Small intestine (tissue), 7 donors: ENCODE results near the gene CTCF. TPM values are rescaled to one million over a fixed set of nuclear protein-coding genes. Genes with fewer than 3 reads are reported as not detected.

ENCODE experiments used
- DNase-seq, 2 donors: peaks; one replicate each; pipeline versions ENCODE4 v3.0.0 to v3.0.0-alpha.2; 2013
- FAIRE-seq: peaks from 2 replicates; lab custom pipeline; 2012; peaks lifted over from hg19 to GRCh38; lab: Jason Lieb, UNC
- H3K27ac ChIP-seq, 3 donors: one replicate each; pipeline ENCODE4 v1.5.1; 2013; ENCODE audit warnings: low read length in 2 of 3, mild to moderate bottlenecking in 2 of 3, control low read depth in 1 of 3, inconsistent platforms in 1 of 3, low read depth in 1 of 3, moderate library complexity in 1 of 3
- H3K27me3 ChIP-seq, 3 donors: one replicate each; pipeline ENCODE4 v1.6.1; 2013; ENCODE audit warnings: low read length in 3 of 3, inconsistent platforms in 1 of 3; ENCODE audit not compliant: control insufficient read depth in 3 of 3, insufficient read depth in 3 of 3
- H3K36me3 ChIP-seq, 3 donors: one replicate each; pipeline ENCODE4 v1.6.1; 2013; ENCODE audit warnings: low read length in 3 of 3, inconsistent platforms in 1 of 3, low read depth in 1 of 3, mild to moderate bottlenecking in 1 of 3, moderate library complexity in 1 of 3; ENCODE audit not compliant: control insufficient read depth in 3 of 3, insufficient read depth in 2 of 3
- H3K4me1 ChIP-seq, 3 donors: one replicate each; pipeline ENCODE4 v1.6.1; 2013; ENCODE audit warnings: low read length in 2 of 3, inconsistent platforms in 1 of 3, low read depth in 1 of 3, mild to moderate bottlenecking in 1 of 3, moderate library complexity in 1 of 3; ENCODE audit not compliant: control insufficient read depth in 3 of 3, insufficient read depth in 2 of 3
- H3K4me3 ChIP-seq, 3 donors: one replicate each; pipeline ENCODE4 v1.5.1; 2013; ENCODE audit warnings: low read length in 3 of 3, control low read depth in 1 of 3, inconsistent platforms in 1 of 3, low read depth in 1 of 3, mild to moderate bottlenecking in 1 of 3, moderate library complexity in 1 of 3
- H3K9me3 ChIP-seq, 2 donors: one replicate each; pipeline ENCODE4 v1.6.1; 2013; ENCODE audit warnings: low read depth in 1 of 2, low read length in 1 of 2; ENCODE audit not compliant: control insufficient read depth in 2 of 2, insufficient read depth in 1 of 2
- WGBS, 3 donors: extraction: QIAGEN DNeasy Blood & Tissue Kit; methylation state at CpG; one replicate each; pipeline ENCODE4 v1.1.7; 2013; 5-methylcytosine and 5-hydroxymethylcytosine counted together
- polyA plus RNA-seq, 4 donors: library from polyadenylated mRNA; stranded (reverse) in 3 of 4; unstranded in 1 of 4; fragments of 200-250 nt in 3 of 4; fragments of 120-200 nt in 1 of 4; gene quantifications; one replicate each; pipeline versions ENCODE4 v1.2.1 to v1.2.3, GENCODE V29; 2013
- donor health status: healthy with polysubstance abuse.
- donor health status: control.
- donor health status: control.
- donor health status: Bipolar disorder and iron deficiency.
- donor health status: healthy.

Gene CTCF
- polyA plus RNA-seq, 4 donors: 23.5 to 45.0 (median 24.2) TPM

DNA sequence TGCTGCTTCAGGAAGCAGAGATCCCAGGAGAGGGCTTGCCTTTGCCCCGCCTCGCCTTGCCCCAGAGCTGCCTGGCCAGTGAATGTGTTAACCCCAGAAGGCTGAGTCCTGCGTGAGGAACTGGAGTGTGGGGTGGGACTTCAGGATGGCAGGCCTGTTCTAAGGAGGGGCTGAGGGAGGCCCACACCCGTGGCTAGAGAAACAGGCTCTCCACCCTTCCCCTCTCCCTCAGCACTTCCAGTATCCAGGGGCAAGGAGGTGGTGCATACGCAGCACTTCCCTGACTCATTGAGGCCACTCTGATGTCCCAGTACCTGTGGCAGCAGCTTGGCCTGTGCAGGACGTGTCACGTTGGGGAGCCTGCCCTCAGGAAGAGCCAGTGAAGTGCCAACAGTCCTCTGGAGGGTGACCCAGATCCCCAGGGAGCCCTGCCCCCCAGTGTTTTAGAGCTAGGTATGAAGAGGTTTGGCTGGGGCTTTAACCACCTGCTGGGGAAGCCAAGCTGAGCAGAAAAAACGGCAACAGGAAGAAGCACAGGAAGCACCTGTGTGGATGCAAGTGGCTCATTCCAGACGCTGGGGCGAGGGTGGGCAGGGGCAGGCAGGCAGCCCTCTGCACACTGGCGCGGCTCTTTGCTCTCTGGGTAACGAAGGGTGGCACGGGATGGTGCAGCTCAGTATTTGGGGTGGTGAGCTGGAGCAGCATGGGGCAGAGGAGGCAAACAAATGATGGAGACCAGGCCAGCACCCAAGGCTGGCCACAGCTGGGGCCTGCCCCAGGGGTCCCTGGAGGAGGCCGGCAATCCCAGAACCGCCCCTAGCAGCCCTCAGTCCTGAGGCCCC lies 14.7 kb upstream of the CTCF start:
- Histone ChIP-seq H3K4me1 (peaks cover 0 to 3% (median 0%) of the 10 kb centered on the region in 3 donors), H3K27me3 (no peaks in the 10 kb centered on the region), H3K27ac (peak overlapping the region in 1 of 3 donors; percentile 39), H3K9me3 (no peaks in the 10 kb centered on the region), H3K36me3 (peaks cover 0 to 68% (median 0%) of the 10 kb centered on the region in 3 donors), H3K4me3 (no peak overlapping the region)
- no peak for DNase-seq
- FAIRE-seq: no peak
- 44 to 51% (median 50%) methylated on average over 16 of the region's 16 CpGs for WGBS, 3 donors

GRCh38 chr16:67548265-67549126 lies 13.8 kb upstream of the CTCF start:
- no peak for DNase-seq

DNA sequence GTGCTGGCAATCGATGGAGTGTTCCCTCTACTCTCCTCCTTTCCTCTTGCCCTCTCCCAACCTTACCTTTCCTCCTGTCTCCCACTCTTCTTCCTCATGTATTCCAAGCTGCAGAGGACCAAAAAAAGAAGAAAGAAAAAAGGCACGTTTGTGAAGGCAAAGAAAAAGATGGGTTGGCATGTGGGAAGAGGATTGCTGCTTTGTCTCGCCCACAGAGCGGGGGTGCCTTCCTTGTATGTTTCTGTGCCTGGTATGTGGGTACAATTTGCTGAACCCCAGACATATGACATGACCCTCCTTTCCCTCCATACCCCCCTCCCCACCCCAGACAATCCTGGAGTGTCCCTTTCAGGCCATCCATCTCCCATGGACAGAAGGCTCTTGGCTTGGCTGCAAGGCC lies 13.1 kb upstream of the CTCF start:
- no peaks in the 10 kb centered on the region for H3K9me3 ChIP-seq
- H3K27me3 ChIP-seq: no peaks in the 10 kb centered on the region
- H3K4me3 ChIP-seq: no peak overlapping the region
- WGBS, 3 donors: 74 to 95% (median 85%) methylated on average over 4 of the region's 4 CpGs
- H3K4me1 ChIP-seq: peaks cover 0 to 3% (median 0%) of the 10 kb centered on the region in 3 donors
- H3K27ac ChIP-seq: no peak overlapping the region
- FAIRE-seq (no peak), DNase-seq (no peak)
- peaks cover 0 to 52% (median 0%) of the 10 kb centered on the region in 3 donors for H3K36me3 ChIP-seq

More at GRCh38 chr16:67548265-67549126, 13.8 kb upstream of the CTCF start:
- Histone ChIP-seq H3K9me3 (no peaks in the 10 kb centered on the region), H3K27me3 (no peaks in the 10 kb centered on the region), H3K27ac (peak overlapping the region in 1 of 3 donors; percentile 39), H3K4me3 (no peak overlapping the region), H3K36me3 (peaks cover 0 to 60% (median 0%) of the 10 kb centered on the region in 3 donors), H3K4me1 (peaks cover 0 to 3% (median 0%) of the 10 kb centered on the region in 3 donors)
- 90 to 92% (median 92%) methylated on average over 4 of the region's 4 CpGs for WGBS, 3 donors
- no peak for FAIRE-seq

GRCh38 chr16:67549936-67550335 lies 12.4 kb upstream of the CTCF start:
- Histone ChIP-seq H3K9me3 (no peaks in the 10 kb centered on the region), H3K27ac (no peak overlapping the region), H3K36me3 (peaks cover 0 to 45% (median 0%) of the 10 kb centered on the region in 3 donors), H3K4me3 (no peak overlapping the region), H3K4me1 (peaks cover 0 to 3% (median 0%) of the 10 kb centered on the region in 3 donors), H3K27me3 (no peaks in the 10 kb centered on the region)
- FAIRE-seq (no peak), DNase-seq (no peak)
- WGBS, 3 donors: 79 to 86% (median 84%) methylated on average over 1 of the region's 1 CpG

DNA sequence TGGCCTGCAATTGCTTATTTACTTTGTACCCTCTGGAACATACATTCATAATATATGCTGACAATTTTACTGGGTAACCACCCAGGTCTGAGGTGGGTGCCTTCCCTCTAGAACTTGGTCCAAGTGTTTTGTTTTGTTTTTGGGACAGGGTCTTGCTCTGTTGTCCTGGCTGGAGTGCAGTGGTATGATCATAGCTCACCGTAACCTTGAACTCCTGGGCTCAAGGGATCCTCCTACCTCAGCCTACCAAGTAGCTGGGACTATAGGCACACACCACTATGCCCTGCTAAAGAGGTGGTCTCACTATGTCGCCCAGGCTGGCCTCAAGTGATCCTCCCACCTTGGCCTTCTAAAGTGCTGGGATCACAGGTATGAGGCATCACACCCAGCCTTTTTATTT lies 11.2 kb upstream of the CTCF start:
- Histone ChIP-seq H3K9me3 (no peaks in the 10 kb centered on the region), H3K36me3 (peaks cover 0 to 34% (median 0%) of the 10 kb centered on the region in 3 donors), H3K4me3 (no peak overlapping the region), H3K27ac (no peak overlapping the region), H3K27me3 (no peaks in the 10 kb centered on the region), H3K4me1 (peaks cover 0 to 3% (median 0%) of the 10 kb centered on the region in 3 donors)
- FAIRE-seq (no peak), DNase-seq (no peak)
- WGBS, 3 donors: 93 to 98% (median 96%) methylated on average over 2 of the region's 2 CpGs

- Histone ChIP-seq H3K9me3 (no peaks in the 10 kb centered on the region), H3K27me3 (no peaks in the 10 kb centered on the region), H3K36me3 (peaks cover 0 to 25% (median 0%) of the 10 kb centered on the region in 3 donors), H3K4me1 (no peaks in the 10 kb centered on the region), H3K4me3 (no peak overlapping the region), H3K27ac (peak overlapping the region in 1 of 3 donors; percentile 36)
- 94 to 97% (median 96%) methylated on average over 2 of the region's 2 CpGs for WGBS, 3 donors
- FAIRE-seq (no peak), DNase-seq (no peak)
These were observed 10.4 kb upstream of the CTCF start for GRCh38 chr16:67551972-67552371.

GRCh38 chr16:67552476-67552875 lies 9.8 kb upstream of the CTCF start:
- no peaks in the 10 kb centered on the region for H3K27me3 ChIP-seq
- DNase-seq: no peak
- no peak for FAIRE-seq
- no peak overlapping the region for H3K4me3 ChIP-seq
- H3K4me1 ChIP-seq: no peaks in the 10 kb centered on the region
- peak overlapping the region in 1 of 3 donors; percentile 36 for H3K27ac ChIP-seq
- peaks cover 0 to 20% (median 0%) of the 10 kb centered on the region in 3 donors for H3K36me3 ChIP-seq
- no peaks in the 10 kb centered on the region for H3K9me3 ChIP-seq
- 43 to 79% (median 62%) methylated on average over 4 of the region's 4 CpGs for WGBS, 3 donors

- Histone ChIP-seq H3K4me1 (no peaks in the 10 kb centered on the region), H3K27me3 (no peaks in the 10 kb centered on the region), H3K27ac (peak overlapping the region in 1 of 3 donors; percentile 83), H3K36me3 (peaks cover 0 to 3% (median 0%) of the 10 kb centered on the region in 3 donors), H3K9me3 (no peaks in the 10 kb centered on the region), H3K4me3 (no peak overlapping the region)
- 53 to 63% (median 62%) methylated on average over 3 of the region's 3 CpGs for WGBS, 3 donors
- no peak for FAIRE-seq
- DNase-seq: peak in 1 of 2 donors; percentile 33
These were observed 6.5 kb upstream of the CTCF start for GRCh38 chr16:67555795-67556212.
